Fibroblast of upper back skin (primary cell): ENCODE results near the gene FAM53A.
"Not testable (repeated sequence)": the region's sequence is repeated elsewhere in the genome, so short reads cannot be mapped to it uniquely, and the experiment has no call there.

ENCODE experiments used
- DNase-seq: peaks from one replicate; pipeline ENCODE4 v3.0.0-alpha.2; 2013

The FAM53A gene

DNA sequence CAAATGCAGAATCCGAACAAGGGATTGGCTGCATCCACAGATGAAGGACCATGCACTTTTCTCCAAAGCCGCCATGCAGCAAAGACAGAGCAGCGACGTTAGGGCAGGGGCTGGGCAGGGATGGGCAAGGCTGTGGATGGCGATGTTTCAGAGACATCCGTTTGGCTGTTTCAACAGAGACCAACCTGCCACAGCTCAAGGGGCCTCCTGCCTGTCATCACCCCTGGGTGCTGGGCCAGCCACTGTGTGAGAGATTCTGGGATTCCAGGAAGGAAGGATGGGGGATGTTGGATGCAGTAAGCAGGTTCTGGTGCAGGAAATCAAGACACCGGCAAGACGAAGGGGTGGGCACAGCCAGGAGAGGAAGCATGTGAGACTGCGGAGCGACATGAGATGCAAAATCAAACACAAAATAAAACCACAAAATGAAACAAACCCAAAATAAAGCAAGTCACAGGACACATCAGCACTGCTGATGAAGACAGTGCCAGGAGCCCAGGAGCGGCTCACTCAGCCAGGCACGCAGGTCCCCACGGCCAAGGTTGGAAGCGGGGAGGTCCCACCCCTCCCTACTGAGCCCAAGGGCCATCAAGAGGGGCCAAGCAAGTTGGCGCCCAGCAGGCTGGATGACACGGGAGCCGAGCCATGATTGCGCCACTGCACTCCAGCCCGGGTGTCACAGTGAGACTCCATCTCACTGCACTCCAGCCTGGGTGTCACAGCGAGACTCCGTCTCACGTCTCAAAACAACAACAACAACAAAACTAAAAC, 68.1 kb downstream of the FAM53A start:
- DNase-seq = no peak

- no peak for DNase-seq
These were observed 69.1 kb downstream of the FAM53A start for GRCh38 chr4:1614854-1615595.

- DNase-seq = no peak
These were observed 69.6 kb downstream of the FAM53A start for GRCh38 chr4:1614502-1614853.

GRCh38 chr4:1614049-1614448, 70.1 kb downstream of the FAM53A start:
- DNase-seq = no peak

DNA sequence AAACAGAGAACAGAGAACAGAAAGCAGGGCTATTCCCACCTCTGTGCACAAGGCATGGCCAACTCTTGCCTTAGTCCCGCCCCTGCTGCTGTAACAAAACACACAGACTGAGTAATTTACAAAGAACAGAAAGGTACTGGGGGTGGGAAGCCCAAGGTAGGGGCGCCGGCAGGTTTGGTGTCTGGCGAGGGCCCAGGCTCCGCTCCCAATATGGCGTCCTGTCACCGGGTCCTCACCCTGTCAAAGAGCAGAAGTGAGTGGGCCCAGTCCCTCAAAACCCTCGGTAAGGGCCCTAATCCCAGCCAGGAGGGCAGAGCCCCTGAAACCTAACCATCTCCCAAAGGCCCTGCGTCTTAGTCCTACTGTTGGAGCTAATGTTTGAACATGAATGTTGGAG, 71.0 kb downstream of the FAM53A start:
- DNase-seq = no peak

GRCh38 chr4:1612278-1613098, 71.6 kb downstream of the FAM53A start:
- no peak for DNase-seq

- DNase-seq = no peak
These were observed 72.6 kb downstream of the FAM53A start for GRCh38 chr4:1611501-1611870.

GRCh38 chr4:1610791-1611500, 73.2 kb downstream of the FAM53A start:
- no peak for DNase-seq

DNA sequence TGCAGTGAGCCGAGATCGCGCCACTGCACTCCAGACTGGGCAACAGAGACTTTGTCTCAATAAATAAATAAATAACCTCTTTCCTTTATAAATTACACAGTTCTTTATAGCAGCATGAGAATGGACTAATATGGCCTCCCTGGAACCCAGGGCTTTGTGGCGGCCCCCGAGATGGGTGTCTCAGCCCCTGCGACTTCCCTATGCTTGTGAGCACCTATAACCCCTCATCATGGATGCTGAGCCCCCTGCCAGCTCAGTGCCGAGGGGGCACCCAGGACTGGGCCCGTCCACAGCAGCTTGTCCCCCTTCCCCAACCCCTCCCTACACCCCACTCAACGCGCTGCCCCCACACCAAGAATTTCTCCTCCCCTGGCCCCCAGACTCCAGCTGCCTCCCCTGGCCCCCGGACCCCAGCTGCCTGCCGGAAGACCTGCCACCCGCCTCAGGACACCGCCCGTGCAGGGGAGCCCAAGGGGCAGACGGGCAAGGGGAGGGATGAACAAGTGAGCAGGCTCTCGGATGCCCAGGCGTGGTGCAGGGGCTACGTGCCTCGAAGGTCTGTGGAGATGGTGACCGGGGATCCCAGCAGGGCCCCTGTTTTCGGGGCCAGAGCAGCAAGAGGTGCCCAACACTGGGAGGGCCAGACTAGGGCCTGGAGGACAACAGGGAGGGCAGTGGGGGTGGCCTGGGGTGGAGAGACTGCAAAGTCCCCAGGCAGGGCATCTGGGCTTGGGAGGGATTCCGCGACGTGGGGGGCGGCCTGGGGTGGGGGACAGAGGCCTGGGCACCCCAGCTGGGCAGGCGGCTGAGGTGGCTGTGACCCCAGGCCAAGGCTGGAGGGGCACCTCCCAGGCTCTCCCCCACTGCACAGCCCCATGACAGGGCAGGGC, 74.0 kb downstream of the FAM53A start:
- no peak for DNase-seq

- no peak for DNase-seq
These were observed 75.2 kb downstream of the FAM53A start for GRCh38 chr4:1608821-1609500.

DNA sequence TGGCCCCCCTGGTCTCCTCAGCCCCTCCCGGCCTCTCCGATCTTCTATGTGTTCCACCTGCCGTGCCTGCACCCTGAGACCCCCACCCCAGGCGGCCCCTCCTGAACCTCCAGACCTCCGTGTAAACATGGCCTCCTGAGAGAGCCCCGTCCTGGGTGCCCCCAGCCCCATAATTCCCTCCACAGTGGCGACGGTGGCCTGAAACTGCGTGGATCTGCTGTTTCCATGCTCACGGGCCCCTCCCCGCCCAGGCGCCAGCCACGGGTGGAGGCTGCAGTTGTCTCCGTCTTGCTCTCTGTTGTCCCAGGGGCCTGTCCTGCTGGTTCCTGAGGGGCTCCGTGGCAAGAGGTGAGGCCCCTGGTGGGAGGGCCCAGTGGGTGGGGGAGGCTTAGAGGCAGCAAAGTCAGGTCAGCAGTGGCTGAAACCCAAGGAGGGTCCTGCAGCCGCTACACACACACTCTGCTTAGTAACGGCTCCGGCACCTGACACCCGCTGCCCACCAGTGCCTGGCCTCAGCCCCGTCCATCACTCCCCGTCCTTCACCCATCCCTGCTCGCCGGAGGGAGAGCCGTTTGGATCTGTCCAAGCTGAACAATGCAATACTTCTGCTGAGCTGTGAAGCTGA, 75.8 kb downstream of the FAM53A start:
- no peak for DNase-seq

- not testable (repeated sequence) for DNase-seq
These were observed 76.5 kb downstream of the FAM53A start for GRCh38 chr4:1607436-1608195.

DNA sequence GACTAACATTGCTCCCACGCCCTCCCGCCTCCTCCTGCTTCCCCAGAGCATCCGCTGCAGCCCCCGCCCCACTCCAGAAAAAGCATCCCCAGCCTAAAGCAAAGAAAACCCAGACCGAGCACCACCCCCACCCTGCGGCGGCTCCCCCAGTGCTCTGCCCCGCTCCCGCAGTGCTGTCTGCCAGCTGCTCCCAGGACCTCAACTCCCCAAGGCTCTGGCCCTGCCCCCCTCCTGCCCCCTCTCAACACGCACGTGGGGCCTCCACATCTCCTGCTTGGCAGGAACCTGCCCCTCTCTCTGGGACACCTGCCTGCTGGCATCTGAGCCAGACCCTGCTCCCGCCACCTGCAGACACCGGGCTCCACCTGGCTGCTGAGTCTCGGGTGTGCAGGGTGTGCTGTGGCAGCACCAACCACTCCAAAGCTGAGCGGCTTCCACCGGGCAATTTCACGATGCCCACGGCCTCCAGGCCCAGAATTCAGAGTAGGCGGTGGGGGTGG, 79.4 kb downstream of the FAM53A start:
- DNase-seq = no peak

GRCh38 chr4:1604181-1604705, 79.9 kb downstream of the FAM53A start:
- DNase-seq = no peak

DNA sequence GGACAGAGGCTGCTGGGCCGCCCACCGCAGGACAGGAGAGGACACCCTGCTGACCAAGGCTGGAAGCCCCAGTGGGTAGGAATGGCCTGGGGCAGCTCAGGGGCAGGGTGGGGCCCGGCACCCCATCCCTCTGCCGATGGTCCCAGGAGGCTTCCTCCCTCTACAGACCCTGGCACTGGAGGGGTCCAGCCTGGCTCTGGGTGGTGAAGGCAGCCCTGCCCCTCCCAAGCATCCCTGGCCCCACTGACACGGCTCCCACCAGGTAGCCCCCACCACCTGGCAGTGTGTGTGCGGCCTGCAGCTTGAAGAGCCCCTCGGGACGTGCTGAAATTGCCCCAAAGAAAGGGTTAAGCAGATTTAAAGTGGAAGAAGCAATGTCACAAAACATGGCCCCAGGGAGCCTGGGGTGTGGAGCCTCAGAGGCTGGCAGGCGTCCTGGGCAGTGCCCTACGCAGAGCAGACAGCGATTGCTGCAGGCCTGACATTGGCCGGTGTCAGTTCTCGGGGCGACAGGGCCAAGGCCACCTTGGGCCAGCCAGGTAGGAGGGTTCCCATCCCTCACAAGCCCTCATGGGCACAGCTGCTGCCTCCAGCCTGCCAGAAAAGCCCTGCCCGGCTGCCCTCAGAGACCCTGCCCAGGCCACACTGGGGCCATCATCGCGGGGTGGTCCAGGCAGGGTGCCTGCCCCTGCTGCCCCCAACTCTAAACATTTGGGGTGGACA, 80.5 kb downstream of the FAM53A start:
- no peak for DNase-seq

DNA sequence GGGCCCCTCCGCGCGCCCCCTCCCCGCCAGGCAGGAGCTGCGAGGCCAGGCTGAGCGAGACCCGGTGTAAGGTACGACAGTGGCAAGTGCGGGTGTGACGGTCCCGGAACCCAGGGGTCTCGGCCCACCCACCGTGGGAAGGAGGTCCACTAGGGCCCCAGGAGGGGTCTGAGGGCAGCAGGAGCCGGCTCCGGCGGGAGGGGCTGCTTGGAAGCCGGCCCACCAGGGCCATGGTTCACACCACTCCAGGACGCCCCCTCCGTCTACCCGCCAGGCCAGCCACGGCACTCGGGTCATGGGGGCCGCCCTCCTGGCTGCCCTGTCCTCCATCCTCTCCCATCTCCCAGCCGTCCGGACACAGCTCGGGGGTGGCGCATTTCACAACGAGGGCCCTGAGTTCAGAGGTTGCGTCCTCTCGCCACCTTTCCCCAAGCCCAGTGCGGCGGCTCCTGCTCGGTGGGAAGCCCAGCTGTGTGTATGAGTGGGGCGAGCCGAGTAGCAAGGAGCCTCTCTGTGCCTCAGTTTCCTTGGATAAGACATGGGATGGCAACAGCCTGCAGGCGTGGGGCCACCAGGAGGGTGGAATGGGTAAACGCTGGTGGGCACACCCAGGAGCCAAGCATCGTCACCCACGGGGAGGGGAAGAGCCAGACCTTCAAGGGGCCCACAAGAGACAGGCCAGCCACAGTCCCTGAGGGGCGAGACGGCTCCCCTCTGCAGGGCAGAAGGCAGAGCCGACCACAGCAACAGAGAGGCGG, 81.3 kb downstream of the FAM53A start:
- DNase-seq = no peak

DNA sequence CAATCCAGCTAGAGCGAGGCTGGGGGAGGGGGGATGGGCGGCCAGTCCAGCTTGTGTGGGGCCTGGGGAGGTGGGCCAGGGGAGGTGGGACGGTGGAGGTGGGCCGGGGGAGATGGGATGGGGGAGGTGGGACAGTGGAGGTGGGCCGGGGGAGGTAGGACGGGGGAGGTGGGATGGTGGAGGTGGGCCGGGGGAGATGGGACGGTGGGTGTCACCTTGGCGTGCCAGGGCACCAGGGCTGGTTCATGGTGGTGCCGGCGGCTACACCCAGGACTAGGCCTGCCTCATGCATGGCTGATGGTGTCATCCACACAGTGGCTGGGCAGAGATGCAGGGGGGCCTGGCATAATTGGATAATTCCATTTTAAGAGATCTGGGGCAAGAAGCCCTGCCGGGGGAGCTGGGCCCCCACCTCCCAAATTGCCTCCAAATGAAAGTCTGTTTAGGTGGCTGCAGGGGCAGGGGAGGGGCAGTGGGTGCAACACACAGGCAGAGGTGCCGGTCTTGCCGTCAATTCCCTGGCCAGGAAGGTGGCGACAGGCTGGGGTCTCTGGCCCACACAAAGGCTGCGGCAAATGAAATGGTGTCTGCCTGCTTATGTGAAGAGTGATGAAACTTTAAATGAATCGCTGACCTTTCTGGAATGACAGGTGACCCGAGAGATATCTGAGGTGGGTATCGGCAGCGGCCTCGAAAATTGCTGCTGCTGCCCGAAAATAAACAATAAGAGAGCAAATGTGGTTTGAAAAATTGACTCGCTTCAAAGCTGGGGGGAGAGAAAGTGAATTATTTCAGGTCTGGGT, 82.1 kb downstream of the FAM53A start:
- no peak for DNase-seq

DNA sequence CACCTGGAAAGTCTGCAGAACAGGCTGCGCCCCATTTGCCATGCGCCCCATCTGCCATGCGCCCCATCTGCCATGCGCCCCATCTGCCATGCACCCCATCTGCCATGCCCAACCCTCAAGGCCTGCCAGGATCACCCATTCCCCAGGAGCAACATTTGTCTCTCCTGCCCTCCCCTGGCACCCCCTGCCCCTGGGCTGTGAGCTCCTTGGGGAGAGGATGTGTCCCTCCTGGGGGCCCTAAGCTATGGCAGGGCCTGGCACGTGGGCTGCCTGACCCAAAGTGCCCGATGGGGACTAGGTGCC, 82.6 kb downstream of the FAM53A start:
- DNase-seq = no peak
